Measurements from ENCODE around the gene ECPAS.
"Not testable (repeated sequence)": the region's sequence is repeated elsewhere in the genome, so short reads cannot be mapped to it uniquely, and the experiment has no call there.

ECPAS gene

DNA sequence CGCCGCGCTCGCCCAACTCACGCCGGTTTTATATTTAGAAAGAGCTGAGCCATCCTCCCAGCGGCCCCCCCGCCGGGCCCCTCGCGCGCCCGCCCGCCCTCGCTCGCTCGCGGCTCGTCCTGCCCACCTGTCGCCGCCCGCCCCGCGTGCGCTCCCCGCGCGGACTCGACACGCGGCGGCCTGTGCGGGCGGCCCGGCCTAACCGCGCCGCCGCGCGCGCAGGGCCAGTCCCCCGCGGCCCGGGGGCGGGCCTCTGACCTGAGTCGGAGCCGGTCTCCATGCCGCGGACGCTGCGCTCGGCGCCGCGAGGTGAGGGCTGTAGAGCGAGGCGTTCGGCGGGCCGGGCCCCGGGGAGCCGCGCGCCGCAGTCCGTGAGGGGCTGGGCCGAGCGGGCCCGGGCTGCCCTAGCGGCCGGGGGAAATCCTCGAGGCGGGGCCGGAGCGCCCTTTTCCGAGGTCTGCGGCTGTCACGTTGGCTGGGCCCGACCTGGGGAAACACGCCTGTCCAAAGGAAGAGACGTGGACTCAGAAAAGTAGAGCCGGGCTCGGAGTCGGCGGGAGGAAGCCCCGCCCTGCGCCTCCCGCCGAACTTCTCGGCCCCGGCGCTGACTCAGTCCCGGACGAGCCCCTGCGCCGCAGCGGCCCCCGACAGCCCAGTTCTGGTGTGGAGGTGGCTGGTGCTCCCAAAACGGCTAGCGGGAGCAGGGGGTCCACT, at the start of gene ECPAS:
Gene ECPAS, minus strand, starts transcription at position 526 of the 714 bp plus-strand sequence. CDS start 11,465 bp downstream, outside the sequence.
- peak in 1 of 2 experiments; percentile 57 for DNase-seq

DNA sequence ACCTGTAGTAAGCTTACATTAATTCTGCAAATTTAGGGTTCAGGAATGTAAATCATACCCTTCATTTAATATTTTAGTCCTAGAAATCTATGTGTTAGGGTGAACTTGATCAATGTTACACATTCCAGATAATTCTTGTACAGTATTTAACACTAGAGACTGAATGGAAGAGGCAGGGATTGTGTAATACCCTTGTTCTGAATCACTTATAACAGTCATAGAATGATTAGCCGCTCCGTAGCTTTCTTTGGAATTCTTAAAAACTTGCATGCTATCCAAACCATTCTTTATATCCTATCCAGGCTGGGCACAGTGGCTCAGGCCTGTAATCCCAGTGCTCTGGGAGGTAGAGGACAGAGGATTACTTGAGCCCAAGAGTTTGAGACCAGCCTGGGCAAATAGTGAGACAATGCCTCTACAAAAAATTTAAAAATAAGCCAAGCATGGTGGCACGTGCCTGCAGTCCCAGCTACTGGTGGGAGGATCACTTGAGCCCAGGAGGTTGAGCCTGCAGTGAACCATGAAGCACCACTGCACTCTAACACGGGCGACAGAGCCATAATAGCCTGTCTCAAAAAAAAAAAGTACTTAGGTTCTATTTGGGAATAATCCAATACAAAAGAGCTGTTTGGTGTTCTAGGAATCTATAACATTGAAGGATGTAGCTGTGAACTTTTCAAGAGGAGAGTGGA, 49.1 kb upstream of the ECPAS start:
- DNase-seq = no peak

GRCh38 chr9:111531716-111532115, 47.5 kb upstream of the ECPAS start:
- no peak for DNase-seq

- no peak for DNase-seq
Observed at GRCh38 chr9:111529787-111530186, 45.6 kb upstream of the ECPAS start.

GRCh38 chr9:111527347-111527746, 43.2 kb upstream of the ECPAS start:
- DNase-seq = no peak

- DNase-seq = peak in 1 of 2 experiments; percentile 86
Observed at GRCh38 chr9:111525056-111525977, 41.1 kb upstream of the ECPAS start, which contains the start of gene ZNF483. TSS of gene ZNF483 (plus strand) at chr9:111525179. CDS start at chr9:111527396, 2,217 bp downstream.

- no peak for DNase-seq
Observed at GRCh38 chr9:111524731-111525055, 40.5 kb upstream of the ECPAS start.

DNA sequence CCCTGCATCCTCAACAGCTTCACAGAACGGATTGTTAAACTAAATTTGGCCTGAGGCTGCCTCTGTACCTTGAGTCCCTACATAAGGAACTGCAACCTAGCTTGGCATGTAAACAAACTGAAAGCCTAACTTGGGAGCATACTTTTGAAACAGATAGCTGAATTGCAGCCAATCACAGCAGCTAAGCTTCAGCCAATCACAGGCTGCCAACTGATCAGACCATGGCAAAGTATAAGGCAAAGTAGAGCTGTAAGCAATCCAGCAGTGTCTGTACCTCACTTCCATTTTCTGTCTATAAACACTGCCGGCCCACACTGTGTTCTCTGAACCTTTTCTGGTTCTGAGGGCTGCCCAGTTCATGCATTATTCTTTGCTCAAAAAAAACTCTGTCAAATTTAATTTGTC, 31.9 kb upstream of the ECPAS start:
- peak in 1 of 2 experiments; percentile 0 for DNase-seq

DNA sequence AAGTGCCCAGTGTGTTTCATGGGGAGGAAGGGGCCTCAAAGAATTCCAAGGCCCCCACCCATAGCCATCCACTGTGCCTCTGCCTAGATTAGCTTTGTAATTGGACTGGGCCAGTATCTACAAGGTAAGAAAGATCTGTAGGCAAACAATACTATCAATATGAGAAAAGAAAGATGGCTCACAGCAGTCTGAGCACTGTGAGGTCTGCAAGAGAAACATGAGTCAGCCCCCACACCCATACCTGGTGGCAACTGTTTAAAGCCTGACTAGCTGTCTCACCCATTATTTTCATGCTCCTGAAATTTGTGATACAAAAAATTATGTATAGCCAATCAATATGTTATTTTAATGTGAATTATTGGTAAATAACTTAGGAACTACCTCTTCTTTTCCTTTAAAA, 30.8 kb upstream of the ECPAS start:
- no peak for DNase-seq

GRCh38 chr9:111511581-111511980, 27.4 kb upstream of the ECPAS start:
- DNase-seq = not testable (repeated sequence)

DNA sequence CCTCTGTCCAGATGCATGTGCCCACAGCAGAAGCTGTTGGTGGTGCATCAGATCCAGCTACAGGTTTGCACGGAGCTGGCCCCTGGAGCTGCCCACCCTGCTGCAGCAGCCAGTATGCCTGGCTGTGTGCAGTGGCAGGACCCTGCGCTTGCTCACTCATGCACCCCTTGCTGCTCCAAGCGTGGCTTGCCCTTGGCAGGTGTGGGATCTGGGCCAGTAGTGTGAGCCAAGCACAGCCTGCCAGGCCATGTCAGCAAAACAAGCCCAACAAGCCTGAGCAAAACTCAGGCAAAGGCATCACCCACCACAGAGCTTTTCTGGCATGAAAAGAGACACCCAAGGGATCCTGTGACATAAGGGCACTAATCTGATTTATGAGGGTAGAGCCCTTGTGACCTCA, 18.3 kb upstream of the ECPAS start:
- peak in 1 of 2 experiments; percentile 1 for DNase-seq

GRCh38 chr9:111501648-111502047, 17.5 kb upstream of the ECPAS start:
- no peak for DNase-seq

DNA sequence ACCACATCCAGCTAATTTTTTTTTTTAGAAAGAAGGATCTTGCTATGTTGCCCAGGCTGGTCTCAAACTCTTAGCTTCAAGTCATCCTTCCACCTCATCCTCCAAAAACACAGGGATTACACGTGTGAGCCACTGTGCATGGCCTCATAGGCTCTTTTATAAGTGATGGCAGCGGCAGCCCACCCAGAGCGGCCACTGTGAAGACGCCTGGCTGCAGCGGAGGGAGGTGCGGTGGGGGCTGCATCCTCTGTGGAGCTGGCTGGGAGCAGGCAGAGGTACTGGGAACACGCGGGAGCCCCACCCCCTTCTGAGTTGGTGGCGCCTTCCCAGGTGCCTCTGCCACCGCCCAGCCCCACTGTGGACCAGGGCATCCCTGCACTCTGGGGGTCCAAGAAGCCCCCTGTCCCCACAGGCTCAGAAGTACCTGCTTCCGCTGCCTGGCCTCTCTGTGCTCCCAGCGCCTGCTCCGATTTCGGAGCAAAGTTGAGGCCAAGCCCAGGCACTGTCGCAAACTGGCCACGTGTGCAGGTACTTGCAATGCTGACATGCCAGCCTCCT, 16.9 kb upstream of the ECPAS start:
- DNase-seq = no peak

- not testable (repeated sequence) for DNase-seq
Observed at GRCh38 chr9:111497196-111497595, 13.0 kb upstream of the ECPAS start.

DNA sequence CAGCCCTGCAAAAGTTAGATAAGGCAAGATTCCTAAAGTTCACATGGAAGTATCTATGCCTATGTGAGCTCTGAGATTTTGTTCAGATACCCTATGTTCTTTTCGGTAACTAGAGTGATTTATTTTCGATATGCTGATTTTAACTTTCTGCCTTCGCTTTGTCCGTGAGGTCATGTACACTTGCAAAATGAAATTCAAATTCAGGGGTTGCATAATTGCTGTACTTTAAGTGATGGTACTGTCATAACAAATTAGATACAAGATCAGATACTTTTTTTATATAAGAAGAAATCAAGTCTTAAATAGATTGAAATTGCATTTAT, 350 bp upstream of the ECPAS start:
- no peak for DNase-seq

- peak in 1 of 2 experiments; percentile 6 for DNase-seq
Observed at GRCh38 chr9:111483439-111483857, 735 bp downstream of the ECPAS start.

DNA sequence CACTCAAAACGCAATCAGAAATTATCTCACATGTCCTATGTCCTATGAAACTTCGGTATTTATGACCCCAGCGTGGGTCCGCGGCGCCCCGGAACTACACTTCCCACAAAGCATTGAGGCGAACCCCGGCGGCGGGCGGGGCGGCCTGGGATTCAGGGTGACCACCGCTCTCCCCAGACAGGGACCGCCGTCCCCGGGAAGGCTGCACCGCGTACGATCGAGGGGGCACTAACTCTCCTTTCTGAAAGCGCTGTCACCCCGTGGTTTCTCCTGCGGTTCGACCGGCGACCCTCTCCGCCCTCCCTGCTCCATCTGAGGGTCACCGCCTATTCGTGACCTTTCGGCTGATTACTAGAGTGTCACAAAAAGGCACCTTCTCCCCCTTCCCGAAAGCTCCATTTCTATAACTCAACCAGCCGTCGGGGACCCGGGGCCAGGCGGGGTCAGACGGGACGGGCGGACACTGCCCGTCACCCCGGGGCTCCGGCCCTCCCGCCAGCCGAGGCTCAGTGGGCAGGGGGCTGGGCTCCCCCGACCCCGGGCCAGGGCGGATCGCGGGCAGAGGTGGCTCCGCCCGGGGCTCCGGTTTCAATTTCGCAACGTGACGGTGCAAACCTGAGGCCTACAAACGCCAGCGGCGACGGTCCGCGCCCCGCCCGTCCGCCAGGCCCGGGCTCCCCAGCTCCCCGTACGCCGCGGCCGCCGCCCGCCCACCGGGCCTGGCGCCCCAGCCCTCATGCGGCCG, 1.3 kb downstream of the ECPAS start:
- DNase-seq = peak; percentile 4 to 35

GRCh38 chr9:111481885-111482636, 2.1 kb downstream of the ECPAS start:
- no peak for DNase-seq

DNA sequence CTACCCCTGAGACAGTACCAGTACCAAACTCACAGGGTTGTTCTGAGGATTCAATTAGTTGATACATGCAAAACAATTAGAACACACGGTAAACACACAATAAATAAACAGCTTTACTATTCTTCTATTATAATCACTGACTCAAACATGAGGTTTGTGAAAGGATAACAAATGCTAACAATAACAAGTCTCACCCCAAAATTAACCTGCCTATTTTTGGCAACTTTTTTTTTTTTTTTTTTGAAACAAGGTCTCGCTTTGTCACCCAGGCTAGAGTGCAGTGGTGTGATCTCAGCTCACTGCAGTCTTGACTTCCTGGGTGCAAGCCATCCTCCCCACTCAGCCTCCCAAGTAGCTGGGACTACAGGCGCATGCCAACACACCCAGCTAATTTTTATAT, 6.5 kb downstream of the ECPAS start:
- no peak for DNase-seq

- no peak for DNase-seq
Observed at GRCh38 chr9:111475195-111475594, 9.0 kb downstream of the ECPAS start.

- no peak for DNase-seq
Observed at GRCh38 chr9:111474385-111474784, 9.8 kb downstream of the ECPAS start.

Measured in NCI-H446 (cell line).